Uterus (tissue), 2 donors: Measurements from ENCODE around the gene CDK19.

Experiments used
- POLR2A ChIP-seq, 2 donors: fragments of 450-650 bp; IDR thresholded peaks; one replicate each; pipeline ENCODE4 v1.6.1; 2016; ENCODE audit warnings: antibody characterized with exemption in 2 of 2, mild to moderate bottlenecking in 1 of 2, moderate library complexity in 1 of 2
- TF ChIP-seq, protein P1 (sequence below), 4 experiments: fragments of 200-600 bp in 2 of 4; fragments of 450-650 bp in 2 of 4; sonication (generic) in 2 of 4; IDR thresholded peaks; one replicate each; pipeline ENCODE4 v1.5.1; 2016 to 2019; ENCODE audit warnings: antibody characterized with exemption in 4 of 4, mild to moderate bottlenecking in 2 of 4, moderate library complexity in 1 of 4

DNA sequence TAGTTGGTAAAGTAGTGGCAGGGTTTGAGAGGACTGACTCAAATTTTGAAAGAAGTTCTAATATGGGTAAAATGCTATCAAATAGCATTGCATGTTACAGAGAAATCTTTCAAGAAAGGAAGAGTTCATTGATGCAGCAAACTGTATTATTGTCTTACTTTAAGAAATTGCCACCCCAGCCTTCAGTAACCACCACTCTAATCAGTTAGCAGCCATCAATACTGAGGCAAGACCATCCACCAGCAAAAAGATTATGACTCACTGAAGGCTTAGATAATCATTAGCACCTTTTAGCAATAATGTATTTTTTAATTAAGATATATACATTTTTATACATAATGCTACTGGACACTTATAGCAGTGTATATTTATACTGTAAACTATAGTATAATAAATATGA, 138.9 kb downstream of the CDK19 start:
- TF ChIP-seq, protein P1, sequence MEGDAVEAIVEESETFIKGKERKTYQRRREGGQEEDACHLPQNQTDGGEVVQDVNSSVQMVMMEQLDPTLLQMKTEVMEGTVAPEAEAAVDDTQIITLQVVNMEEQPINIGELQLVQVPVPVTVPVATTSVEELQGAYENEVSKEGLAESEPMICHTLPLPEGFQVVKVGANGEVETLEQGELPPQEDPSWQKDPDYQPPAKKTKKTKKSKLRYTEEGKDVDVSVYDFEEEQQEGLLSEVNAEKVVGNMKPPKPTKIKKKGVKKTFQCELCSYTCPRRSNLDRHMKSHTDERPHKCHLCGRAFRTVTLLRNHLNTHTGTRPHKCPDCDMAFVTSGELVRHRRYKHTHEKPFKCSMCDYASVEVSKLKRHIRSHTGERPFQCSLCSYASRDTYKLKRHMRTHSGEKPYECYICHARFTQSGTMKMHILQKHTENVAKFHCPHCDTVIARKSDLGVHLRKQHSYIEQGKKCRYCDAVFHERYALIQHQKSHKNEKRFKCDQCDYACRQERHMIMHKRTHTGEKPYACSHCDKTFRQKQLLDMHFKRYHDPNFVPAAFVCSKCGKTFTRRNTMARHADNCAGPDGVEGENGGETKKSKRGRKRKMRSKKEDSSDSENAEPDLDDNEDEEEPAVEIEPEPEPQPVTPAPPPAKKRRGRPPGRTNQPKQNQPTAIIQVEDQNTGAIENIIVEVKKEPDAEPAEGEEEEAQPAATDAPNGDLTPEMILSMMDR (IDR thresholded peaks at IDR 0.05): no peak
- no peak for TF ChIP-seq POLR2A (IDR thresholded peaks at IDR 0.05)
